Measurements from ENCODE around the gene GABBR2. TPM values are rescaled to one million over a fixed set of nuclear protein-coding genes. Genes with fewer than 3 reads are reported as not detected.

GABBR2 gene
- total and polyA plus RNA-seq, 2 of the 8 experiments (the other 6 are each of a cell fraction or from before 2014, with no cell fraction given): 0.50 to 1.2 TPM

DNA sequence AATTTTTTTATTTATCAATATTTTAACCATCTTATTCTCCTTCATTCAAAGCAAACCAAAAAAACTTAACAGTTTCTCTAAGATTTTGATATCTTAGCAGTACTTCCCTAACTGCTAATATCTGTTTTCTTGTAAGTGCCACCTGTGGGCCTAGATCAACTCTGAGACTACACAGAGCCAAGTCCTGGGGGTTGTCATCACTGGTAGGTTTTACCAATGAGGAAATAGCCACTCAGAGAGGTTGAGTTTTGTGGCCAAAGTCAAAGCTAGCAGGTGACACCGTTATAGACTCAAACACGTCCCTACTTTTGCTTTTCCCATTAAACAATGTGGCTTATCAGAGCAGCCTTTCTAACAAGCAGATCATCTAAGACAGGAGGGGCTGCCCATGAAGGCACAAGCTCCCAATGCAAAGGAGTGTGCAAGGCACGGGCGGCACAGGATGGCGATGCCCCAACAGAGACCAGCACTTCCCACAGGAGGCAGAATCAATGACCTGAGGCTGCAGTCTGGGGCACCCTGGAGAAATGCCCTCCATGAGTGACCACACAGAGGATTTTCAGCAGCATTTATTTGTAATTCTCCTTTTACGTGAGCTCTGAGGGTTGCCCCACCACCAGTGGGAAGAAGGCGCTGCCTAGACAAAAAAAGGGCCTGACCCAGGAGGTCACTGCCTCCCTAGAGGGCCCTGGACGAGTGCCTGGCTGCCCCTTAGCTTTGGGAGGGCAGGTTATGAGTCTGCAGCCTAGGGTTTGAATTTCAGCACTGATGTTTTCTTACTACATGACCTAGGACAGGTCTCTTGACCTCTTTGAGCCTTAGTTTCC lies 460.7 kb downstream of the GABBR2 start:
- ChIA-PET CTCF (ENCODE audit: partially characterized antibody) (interaction anchor here (0.6 to 1.3 kb wide), 6 partner anchors 13 to 527 kb away, joined by 3 to 5 read pairs (median 3); no protein-coding TSS in a partner anchor), POLR2A (ENCODE audit: partially characterized antibody) (interaction anchor here (1.5 kb wide), 1 partner anchor 21 kb away, joined by 3 read pairs; no protein-coding TSS in a partner anchor)
- Histone ChIP-seq H4K8ac (ENCODE audit: extremely low read depth, insufficient read depth, low read length) (no peak overlapping the region), H4K91ac (replicated peaks; ENCODE audit: insufficient read length, low read length) (peak overlapping the region; percentile 19), H3K14ac (ENCODE audit: insufficient read length) (no peak overlapping the region), H3K18ac (ENCODE audit: extremely low read depth, low read length) (no peak overlapping the region), H3K36me3 (ENCODE audit: control insufficient read depth in 2 of 4, insufficient read depth in 4 of 4, low read length in 3 of 4) (no peaks in the 10 kb centered on the region; a peak in 2 of 8 replicates), H2BK5ac (ENCODE audit: low read depth, low read length) (no peak overlapping the region), H3K23me2 (ENCODE audit: low read depth, low read length) (no peaks in the 10 kb centered on the region), H2AFZ (ENCODE audit: low read length) (no peak overlapping the region), H3K9me3 (ENCODE audit: insufficient read depth in 2 of 2, low read depth in 1 of 2, low read length in 1 of 2) (no peaks in the 10 kb centered on the region), H4K20me1 (replicated peaks in 1 of 2; ENCODE audit: control insufficient read depth in 1 of 2, insufficient read depth in 2 of 2, low read length in 2 of 2) (peaks cover 0 to 3% of the 10 kb centered on the region in 2 experiments), H2AK5ac (ENCODE audit: low read depth, low read length) (no peak overlapping the region), H2BK12ac (ENCODE audit: low read depth, low read length) (no peak overlapping the region), H3K56ac (replicated peaks; ENCODE audit: insufficient read length, low read depth, low read length) (no peak overlapping the region), H3K4me1 (replicated peaks in 1 of 4; ENCODE audit: control insufficient read depth in 3 of 4, insufficient read depth in 4 of 4, low read length in 3 of 4) (peaks cover 0 to 4% (median 3%) of the 10 kb centered on the region in 4 experiments; a peak in 4 of 7 replicates), H3K23ac (ENCODE audit: insufficient read length) (no peak overlapping the region), H2BK20ac (ENCODE audit: low read length) (no peak overlapping the region), H3K9ac (replicated peaks in 1 of 4; ENCODE audit: extremely low read depth in 1 of 4, low read depth in 3 of 4, low read length in 3 of 4) (no peak overlapping the region), H3K27me3 (replicated peaks in 1 of 4; ENCODE audit: control insufficient read depth in 3 of 4, extremely low read depth in 1 of 4, insufficient read depth in 3 of 4, low read length in 3 of 4) (no peaks in the 10 kb centered on the region), H3K27ac (ENCODE audit: low read depth, low read length) (no peak overlapping the region), H3K4ac (replicated peaks; ENCODE audit: insufficient read length, low read depth, low read length) (no peak overlapping the region), H3K79me1 (ENCODE audit: low read depth, low read length) (peaks cover 3% of the 10 kb centered on the region; the same call in 1 of the 2 replicates), H3K79me2 (ENCODE audit: control insufficient read depth in 1 of 2, insufficient read depth in 2 of 2, low read length in 2 of 2) (no peaks in the 10 kb centered on the region), H2BK15ac (ENCODE audit: low read length) (peak overlapping the region; percentile 21; the same call in 1 of the 2 replicates), H3K4me3 (ENCODE audit: extremely low read depth in 1 of 4, insufficient read depth in 2 of 4, low read depth in 3 of 4, low read length in 4 of 4) (no peak overlapping the region), H4K5ac (ENCODE audit: insufficient read length, low read depth, low read length) (no peak overlapping the region), H3K4me2 (ENCODE audit: insufficient read depth in 1 of 2, low read depth in 2 of 2, low read length in 2 of 2) (no peak overlapping the region), H2BK120ac (replicated peaks; ENCODE audit: low read depth, low read length) (no peak overlapping the region)
- TF ChIP-seq TEAD4 (IDR thresholded peaks at IDR 0.05; ENCODE audit: low read depth, low read length) (no peak), SIN3A (conservative IDR thresholded peaks at IDR 0.05 in 1 of 2, IDR thresholded peaks at IDR 0.05 in 1 of 2; ENCODE audit: low read depth in 1 of 2, low read length in 2 of 2) (no peak), SP4 (IDR thresholded peaks at IDR 0.05; ENCODE audit: low read length) (no peak), TAF1 (IDR thresholded peaks at IDR 0.05; ENCODE audit: low read depth, low read length) (no peak), BRCA1 (IDR thresholded peaks at IDR 0.05; ENCODE audit: low read depth, low read length) (no peak), ZNF274 (IDR thresholded peaks at IDR 0.05; ENCODE audit: borderline replicate concordance, extremely low read depth, low read length) (no peak), NRF1 (IDR thresholded peaks at IDR 0.05; ENCODE audit: low read depth, low read length) (no peak), ASH2L (IDR thresholded peaks at IDR 0.05; ENCODE audit: low read length) (no peak), CHD1 (IDR thresholded peaks at IDR 0.05; ENCODE audit: low read depth, low read length) (no peak)
- TF ChIP-seq, protein P1, sequence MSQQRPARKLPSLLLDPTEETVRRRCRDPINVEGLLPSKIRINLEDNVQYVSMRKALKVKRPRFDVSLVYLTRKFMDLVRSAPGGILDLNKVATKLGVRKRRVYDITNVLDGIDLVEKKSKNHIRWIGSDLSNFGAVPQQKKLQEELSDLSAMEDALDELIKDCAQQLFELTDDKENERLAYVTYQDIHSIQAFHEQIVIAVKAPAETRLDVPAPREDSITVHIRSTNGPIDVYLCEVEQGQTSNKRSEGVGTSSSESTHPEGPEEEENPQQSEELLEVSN (IDR thresholded peaks at IDR 0.05): no peak
- no peak for FAIRE-seq
- no peak for DNase-seq (ENCODE audit: low read depth in 1 of 2, low spot score in 2 of 2)
- WGBS, 2 experiments (ENCODE audit: extremely low coverage in 1 of 2, insufficient coverage in 1 of 2, insufficient read length in 1 of 2, insufficient replicate concordance in 2 of 2, low coverage in 1 of 2, low lambda C conversion rate in 2 of 2, missing lambda C conversion rate in 1 of 2): 90% methylated on average over 8 of the region's 8 CpGs; no CpG with 5 or more reads in 1 of the 2 experiments

Measured in H1 (cell line).